Ishikawa (cell line): ENCODE measurements around the gene SLC25A5.

Experiments used
- CEBPB ChIP-seq: IDR thresholded peaks from 2 replicates; pipeline ENCODE4 v1.6.1; 2012
- FOXM1 ChIP-seq: IDR thresholded peaks from 2 replicates; pipeline ENCODE4 v1.6.1; 2012; ENCODE audit warnings: low read depth, borderline replicate concordance
- RAD21 ChIP-seq: IDR thresholded peaks from 2 replicates; pipeline ENCODE4 v1.6.1; 2012; ENCODE audit warnings: low read depth
- TAF1 ChIP-seq: IDR thresholded peaks from 2 replicates; pipeline ENCODE4 v1.6.1; 2012; ENCODE audit warnings: low read depth, mild to moderate bottlenecking
- TCF12 ChIP-seq: IDR thresholded peaks from 2 replicates; pipeline ENCODE4 v1.6.1; 2012; ENCODE audit warnings: low read depth
- TEAD4 ChIP-seq: IDR thresholded peaks from 2 replicates; pipeline ENCODE4 v1.6.1; 2012
- ZBTB7A ChIP-seq: IDR thresholded peaks from 2 replicates; pipeline ENCODE4 v1.6.1; 2012; ENCODE audit warnings: low read depth
- TF ChIP-seq, protein P1 (sequence below): IDR thresholded peaks from 2 replicates; pipeline ENCODE4 v1.6.1; 2012; ENCODE audit warnings: low read depth, mild to moderate bottlenecking

DNA sequence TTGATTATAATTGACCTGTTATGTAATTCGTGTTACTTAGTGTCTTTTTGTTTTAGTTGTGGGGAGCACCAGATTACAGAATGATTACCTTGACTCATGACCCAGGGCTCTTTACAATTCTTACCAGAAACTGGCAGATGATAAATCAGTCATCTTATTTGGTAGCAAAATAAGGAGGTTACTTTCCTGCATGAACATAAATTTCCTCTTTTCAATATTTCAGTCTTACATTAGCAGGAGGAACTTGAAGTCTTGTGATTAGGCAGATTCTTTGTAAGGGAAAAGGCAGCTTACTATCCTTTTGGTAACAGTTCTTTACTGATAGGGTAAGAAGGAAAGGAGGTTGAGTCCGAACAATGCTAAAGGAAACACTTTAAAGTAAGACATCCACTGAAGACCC lies 26.0 kb upstream of the SLC25A5 start:
- no peak for TF ChIP-seq TAF1
- TF ChIP-seq TCF12 = no peak
- TF ChIP-seq ZBTB7A = no peak
- TF ChIP-seq CEBPB = no peak
- TF ChIP-seq FOXM1 = no peak
- TF ChIP-seq RAD21 = no peak
- no peak for TF ChIP-seq TEAD4
- TF ChIP-seq, protein P1, sequence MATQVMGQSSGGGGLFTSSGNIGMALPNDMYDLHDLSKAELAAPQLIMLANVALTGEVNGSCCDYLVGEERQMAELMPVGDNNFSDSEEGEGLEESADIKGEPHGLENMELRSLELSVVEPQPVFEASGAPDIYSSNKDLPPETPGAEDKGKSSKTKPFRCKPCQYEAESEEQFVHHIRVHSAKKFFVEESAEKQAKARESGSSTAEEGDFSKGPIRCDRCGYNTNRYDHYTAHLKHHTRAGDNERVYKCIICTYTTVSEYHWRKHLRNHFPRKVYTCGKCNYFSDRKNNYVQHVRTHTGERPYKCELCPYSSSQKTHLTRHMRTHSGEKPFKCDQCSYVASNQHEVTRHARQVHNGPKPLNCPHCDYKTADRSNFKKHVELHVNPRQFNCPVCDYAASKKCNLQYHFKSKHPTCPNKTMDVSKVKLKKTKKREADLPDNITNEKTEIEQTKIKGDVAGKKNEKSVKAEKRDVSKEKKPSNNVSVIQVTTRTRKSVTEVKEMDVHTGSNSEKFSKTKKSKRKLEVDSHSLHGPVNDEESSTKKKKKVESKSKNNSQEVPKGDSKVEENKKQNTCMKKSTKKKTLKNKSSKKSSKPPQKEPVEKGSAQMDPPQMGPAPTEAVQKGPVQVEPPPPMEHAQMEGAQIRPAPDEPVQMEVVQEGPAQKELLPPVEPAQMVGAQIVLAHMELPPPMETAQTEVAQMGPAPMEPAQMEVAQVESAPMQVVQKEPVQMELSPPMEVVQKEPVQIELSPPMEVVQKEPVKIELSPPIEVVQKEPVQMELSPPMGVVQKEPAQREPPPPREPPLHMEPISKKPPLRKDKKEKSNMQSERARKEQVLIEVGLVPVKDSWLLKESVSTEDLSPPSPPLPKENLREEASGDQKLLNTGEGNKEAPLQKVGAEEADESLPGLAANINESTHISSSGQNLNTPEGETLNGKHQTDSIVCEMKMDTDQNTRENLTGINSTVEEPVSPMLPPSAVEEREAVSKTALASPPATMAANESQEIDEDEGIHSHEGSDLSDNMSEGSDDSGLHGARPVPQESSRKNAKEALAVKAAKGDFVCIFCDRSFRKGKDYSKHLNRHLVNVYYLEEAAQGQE = no peak
